ENCODE data around the gene FYN.

GRCh38 chr6:111835807-111836206 lies 37.4 kb downstream of the FYN start:
- TF ChIP-seq POU5F1 (IDR thresholded peaks at IDR 0.05; ENCODE audit: borderline replicate concordance, low read depth, low read length, partially characterized antibody) (no peak), TAL1 (IDR thresholded peaks at IDR 0.05) (no peak), EP300 (IDR thresholded peaks at IDR 0.05; ENCODE audit: low read length) (no peak), TAF15 (IDR thresholded peaks at IDR 0.05; ENCODE audit: low read depth, low read length) (no peak)
- TF ChIP-seq, protein P1, sequence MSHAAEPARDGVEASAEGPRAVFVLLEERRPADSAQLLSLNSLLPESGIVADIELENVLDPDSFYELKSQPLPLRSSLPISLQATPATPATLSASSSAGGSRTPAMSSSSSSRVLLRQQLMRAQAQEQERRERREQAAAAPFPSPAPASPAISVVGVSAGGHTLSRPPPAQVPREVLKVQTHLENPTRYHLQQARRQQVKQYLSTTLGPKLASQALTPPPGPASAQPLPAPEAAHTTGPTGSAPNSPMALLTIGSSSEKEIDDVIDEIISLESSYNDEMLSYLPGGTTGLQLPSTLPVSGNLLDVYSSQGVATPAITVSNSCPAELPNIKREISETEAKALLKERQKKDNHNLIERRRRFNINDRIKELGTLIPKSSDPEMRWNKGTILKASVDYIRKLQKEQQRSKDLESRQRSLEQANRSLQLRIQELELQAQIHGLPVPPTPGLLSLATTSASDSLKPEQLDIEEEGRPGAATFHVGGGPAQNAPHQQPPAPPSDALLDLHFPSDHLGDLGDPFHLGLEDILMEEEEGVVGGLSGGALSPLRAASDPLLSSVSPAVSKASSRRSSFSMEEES (CRISPR knock-in tag; IDR thresholded peaks at IDR 0.05) = no peak

Measured in K562 (cell line).